ENCODE data around the gene SLC38A8. TPM values are rescaled to one million over a fixed set of nuclear protein-coding genes. Genes with fewer than 3 reads are reported as not detected.

SLC38A8 gene
- total RNA-seq, 1 experiment from 2014 or later, result 0.35 TPM

DNA sequence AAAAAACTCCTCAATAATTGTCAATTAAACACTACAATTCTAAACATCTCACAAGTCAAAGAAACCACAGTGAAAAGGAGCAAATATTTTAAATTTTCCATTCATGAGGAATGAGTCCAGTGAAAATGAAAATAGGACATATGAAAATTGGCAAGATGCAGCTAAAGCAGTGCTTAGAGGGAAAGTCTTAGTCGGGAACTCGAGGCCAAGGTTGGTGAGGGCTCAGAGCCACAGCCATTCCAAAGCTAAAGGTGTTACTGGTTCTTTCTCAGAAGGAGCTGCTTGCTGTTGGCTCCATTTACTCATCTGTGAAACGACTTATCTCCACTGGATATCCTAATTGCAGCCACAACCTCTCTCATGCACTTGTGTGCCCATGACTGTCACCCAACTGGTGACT, 6.5 kb downstream of the SLC38A8 start:
- Histone ChIP-seq H3K56ac (ENCODE audit: insufficient read length, low read depth, low read length) (no peak overlapping the region), H3K18ac (ENCODE audit: insufficient read length, low read depth, low read length) (no peak overlapping the region), H3K27ac (ENCODE audit: insufficient read length, low read depth, low read length) (no peak overlapping the region), H2BK15ac (ENCODE audit: low read depth, low read length) (no peak overlapping the region), H3K4me1 (ENCODE audit: insufficient read depth, low read length) (no peaks in the 10 kb centered on the region), H2BK20ac (ENCODE audit: low read depth, low read length, poor library complexity, severe bottlenecking) (no peak overlapping the region), H3K4ac (ENCODE audit: low read depth, low read length) (no peak overlapping the region), H2AK5ac (ENCODE audit: insufficient read length, low read length) (no peak overlapping the region), H3K4me2 (ENCODE audit: insufficient read depth, insufficient read length, low read length) (no peak overlapping the region), H2BK5ac (ENCODE audit: insufficient read length, low read length) (no peak overlapping the region), H2AFZ (ENCODE audit: low read length) (no peak overlapping the region), H3K23ac (ENCODE audit: insufficient read length, low read depth, low read length) (no peak overlapping the region), H3K9me3 (ENCODE audit: control insufficient read depth, low read depth, low read length) (no peaks in the 10 kb centered on the region), H4K5ac (ENCODE audit: insufficient read length, low read depth, low read length) (no peak overlapping the region), H3T11ph (ENCODE audit: low read length) (no peak overlapping the region), H4K8ac (replicated peaks; ENCODE audit: insufficient read length, low read depth, low read length) (no peak overlapping the region), H2BK120ac (ENCODE audit: low read depth, low read length, poor library complexity, severe bottlenecking) (no peak overlapping the region), H2BK12ac (ENCODE audit: insufficient read length, low read depth, low read length) (no peak overlapping the region), H3K9ac (ENCODE audit: extremely low read depth, insufficient read length, low read length) (no peak overlapping the region), H3K27me3 (ENCODE audit: insufficient read depth, low read length) (no peaks in the 10 kb centered on the region), H3K23me2 (ENCODE audit: insufficient read length, low read depth, low read length, poor library complexity, severe bottlenecking) (no peaks in the 10 kb centered on the region), H3K79me2 (ENCODE audit: insufficient read depth, low read length) (no peaks in the 10 kb centered on the region), H4K91ac (ENCODE audit: insufficient read length, low read depth, low read length) (no peak overlapping the region), H3K14ac (ENCODE audit: insufficient read depth, low read length) (no peak overlapping the region), H4K20me1 (ENCODE audit: control insufficient read depth, insufficient read depth, insufficient read length) (no peaks in the 10 kb centered on the region), H3K79me1 (ENCODE audit: insufficient read depth, low read depth, low read length, poor library complexity, severe bottlenecking) (no peaks in the 10 kb centered on the region)
- Mint-ChIP-seq H3K4me1 (peaks cover 19 to 28% of the 10 kb centered on the region in 2 experiments), H3K9me3 (peaks cover 3 to 4% of the 10 kb centered on the region in 2 experiments), H3K36me3 (ENCODE audit: insufficient read depth in 1 of 3, low read depth in 3 of 3) (peaks cover 0 to 4% (median 1%) of the 10 kb centered on the region in 3 experiments; a peak in 2 of 7 replicates), H3K4me3 (no peak overlapping the region), H3K27ac (peak overlapping the region in 1 of 3 experiments; percentile 35; a peak in 1 of 7 replicates), H3K27me3 (ENCODE audit: low read depth) (peaks cover 20% of the 10 kb centered on the region)
- no CpG with 5 or more reads among the region's 3 CpGs for WGBS (ENCODE audit: extremely low coverage, insufficient read length, low lambda C conversion rate)
- TF ChIP-seq, protein P1, sequence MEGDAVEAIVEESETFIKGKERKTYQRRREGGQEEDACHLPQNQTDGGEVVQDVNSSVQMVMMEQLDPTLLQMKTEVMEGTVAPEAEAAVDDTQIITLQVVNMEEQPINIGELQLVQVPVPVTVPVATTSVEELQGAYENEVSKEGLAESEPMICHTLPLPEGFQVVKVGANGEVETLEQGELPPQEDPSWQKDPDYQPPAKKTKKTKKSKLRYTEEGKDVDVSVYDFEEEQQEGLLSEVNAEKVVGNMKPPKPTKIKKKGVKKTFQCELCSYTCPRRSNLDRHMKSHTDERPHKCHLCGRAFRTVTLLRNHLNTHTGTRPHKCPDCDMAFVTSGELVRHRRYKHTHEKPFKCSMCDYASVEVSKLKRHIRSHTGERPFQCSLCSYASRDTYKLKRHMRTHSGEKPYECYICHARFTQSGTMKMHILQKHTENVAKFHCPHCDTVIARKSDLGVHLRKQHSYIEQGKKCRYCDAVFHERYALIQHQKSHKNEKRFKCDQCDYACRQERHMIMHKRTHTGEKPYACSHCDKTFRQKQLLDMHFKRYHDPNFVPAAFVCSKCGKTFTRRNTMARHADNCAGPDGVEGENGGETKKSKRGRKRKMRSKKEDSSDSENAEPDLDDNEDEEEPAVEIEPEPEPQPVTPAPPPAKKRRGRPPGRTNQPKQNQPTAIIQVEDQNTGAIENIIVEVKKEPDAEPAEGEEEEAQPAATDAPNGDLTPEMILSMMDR (conservative IDR thresholded peaks at IDR 0.05), result no peak
- DNase-seq, result no peak
